Right atrium auricular region (tissue), 2 donors: Measurements from ENCODE around the gene EHD3. TPM values are rescaled to one million over a fixed set of nuclear protein-coding genes. Genes with fewer than 3 reads are reported as not detected.
A peak's percentile ranks its signal among the peaks of the same experiment; 100 is the strongest.

Experiments used
- DNase-seq: peaks from one replicate; pipeline ENCODE4 v3.0.0-alpha.2; 2019; ENCODE audit warnings: low spot score
- H3K27ac ChIP-seq, 2 donors: fragments of 200-600 bp; sonication (generic); 1 replicate in 1 of 2; 2 replicates in 1 of 2; pipeline ENCODE4 v1.5.1; 2016 to 2019
- H3K27me3 ChIP-seq, 2 donors: fragments of 200-600 bp; sonication (generic); one replicate each; pipeline versions ENCODE4 v1.5.1 to v1.6.0; 2017 to 2019
- H3K36me3 ChIP-seq: fragments of 200-600 bp; sonication (generic); one replicate; pipeline ENCODE4 v1.5.1; 2016
- H3K4me1 ChIP-seq, 2 donors: fragments of 200-600 bp; sonication (generic); one replicate each; pipeline versions ENCODE4 v1.5.1 to v1.6.0; 2017 to 2019
- H3K4me3 ChIP-seq, 2 donors: fragments of 200-600 bp; sonication (generic); 1 replicate in 1 of 2; 2 replicates in 1 of 2; pipeline ENCODE4 v1.5.1; 2017 to 2019; ENCODE audit warnings: mild to moderate bottlenecking in 1 of 2, moderate library complexity in 1 of 2
- H3K9me3 ChIP-seq, 2 donors: fragments of 200-600 bp; sonication (generic); one replicate each; pipeline ENCODE4 v1.5.1; 2019
- CTCF ChIP-seq, 2 donors: fragments of 200-600 bp; sonication (generic); IDR thresholded peaks; one replicate each; pipeline ENCODE4 v1.5.1; 2019; ENCODE audit warnings: antibody characterized with exemption in 2 of 2
- total RNA-seq, 2 donors: library from RNA; depleted of rRNA; stranded (reverse); fragments of >200 nt; gene quantifications; one replicate each; pipeline ENCODE4 v1.1.0, GENCODE V29; 2016

Gene EHD3
- total RNA-seq, 2 donors from 2014 or later, result 10.6 to 12.5 TPM

GRCh38 chr2:31191931-31192330 lies 42.0 kb upstream of the EHD3 start:
- H3K9me3 ChIP-seq, result no peaks in the 10 kb centered on the region
- no peak overlapping the region for H3K4me3 ChIP-seq
- no peak for TF ChIP-seq CTCF (IDR thresholded peaks at IDR 0.05)
- no peaks in the 10 kb centered on the region for H3K36me3 ChIP-seq
- H3K27ac ChIP-seq, result no peak overlapping the region
- no peaks in the 10 kb centered on the region for H3K27me3 ChIP-seq
- DNase-seq, result no peak
- H3K4me1 ChIP-seq, result no peaks in the 10 kb centered on the region

GRCh38 chr2:31192396-31192795 lies 41.6 kb upstream of the EHD3 start:
- DNase-seq, result no peak
- no peaks in the 10 kb centered on the region for H3K9me3 ChIP-seq
- no peak overlapping the region for H3K27ac ChIP-seq
- H3K27me3 ChIP-seq, result no peaks in the 10 kb centered on the region
- H3K36me3 ChIP-seq, result no peaks in the 10 kb centered on the region
- H3K4me1 ChIP-seq, result no peaks in the 10 kb centered on the region
- H3K4me3 ChIP-seq, result no peak overlapping the region
- TF ChIP-seq CTCF (IDR thresholded peaks at IDR 0.05), result no peak

- no peak for TF ChIP-seq CTCF (IDR thresholded peaks at IDR 0.05)
- Histone ChIP-seq H3K9me3 (no peaks in the 10 kb centered on the region), H3K27me3 (no peaks in the 10 kb centered on the region), H3K36me3 (no peaks in the 10 kb centered on the region), H3K27ac (no peak overlapping the region), H3K4me3 (no peak overlapping the region), H3K4me1 (no peaks in the 10 kb centered on the region)
- no peak for DNase-seq
Observed at GRCh38 chr2:31192851-31193392, 41.0 kb upstream of the EHD3 start.

- no peak for TF ChIP-seq CTCF (IDR thresholded peaks at IDR 0.05)
- H3K36me3 ChIP-seq, result no peaks in the 10 kb centered on the region
- no peaks in the 10 kb centered on the region for H3K27me3 ChIP-seq
- peak; percentile 28 for DNase-seq
- no peaks in the 10 kb centered on the region for H3K9me3 ChIP-seq
- H3K4me3 ChIP-seq, result no peak overlapping the region
- H3K4me1 ChIP-seq, result no peaks in the 10 kb centered on the region
- no peak overlapping the region for H3K27ac ChIP-seq
Observed at GRCh38 chr2:31193806-31194205, 40.1 kb upstream of the EHD3 start.

- H3K4me3 ChIP-seq, result no peak overlapping the region
- H3K4me1 ChIP-seq, result no peaks in the 10 kb centered on the region
- H3K9me3 ChIP-seq, result no peaks in the 10 kb centered on the region
- no peaks in the 10 kb centered on the region for H3K36me3 ChIP-seq
- no peak overlapping the region for H3K27ac ChIP-seq
- H3K27me3 ChIP-seq, result no peaks in the 10 kb centered on the region
- TF ChIP-seq CTCF (IDR thresholded peaks at IDR 0.05), result no peak
- DNase-seq, result no peak
Observed at GRCh38 chr2:31196622-31197021, 37.3 kb upstream of the EHD3 start.

GRCh38 chr2:31197166-31197565 lies 36.8 kb upstream of the EHD3 start:
- no peak for TF ChIP-seq CTCF (IDR thresholded peaks at IDR 0.05)
- Histone ChIP-seq H3K27ac (no peak overlapping the region), H3K27me3 (no peaks in the 10 kb centered on the region), H3K4me1 (no peaks in the 10 kb centered on the region), H3K9me3 (no peaks in the 10 kb centered on the region), H3K36me3 (no peaks in the 10 kb centered on the region), H3K4me3 (no peak overlapping the region)
- no peak for DNase-seq
